Hepatocyte (in vitro differentiated cells): Measurements from ENCODE around the gene DCLK2. TPM values are rescaled to one million over a fixed set of nuclear protein-coding genes. Genes with fewer than 3 reads are reported as not detected.
A peak's percentile ranks its signal among the peaks of the same experiment; 100 is the strongest.

Experiments used
- DNase-seq: peaks from one replicate; pipeline ENCODE4 v3.0.0-alpha.2; 2016; ENCODE audit warnings: low spot score
- H2AFZ ChIP-seq: fragments of 200-600 bp; sonication (generic); 2 replicates; pipeline ENCODE4 v1.6.0; 2016; ENCODE audit warnings: antibody characterized with exemption, mild to moderate bottlenecking
- H3K27ac ChIP-seq: fragments of 200-600 bp; sonication (generic); 2 replicates; pipeline ENCODE4 v1.5.1; 2016; ENCODE audit warnings: mild to moderate bottlenecking
- H3K27me3 ChIP-seq: fragments of 200-600 bp; sonication (generic); 2 replicates; pipeline ENCODE4 v1.6.1; 2016
- H3K36me3 ChIP-seq: fragments of 200-600 bp; sonication (generic); replicated peaks from 2 replicates; pipeline ENCODE4 v1.5.1; 2016; ENCODE audit warnings: low read depth; ENCODE audit not compliant: insufficient read depth
- H3K4me1 ChIP-seq: fragments of 200-600 bp; sonication (generic); 2 replicates; pipeline ENCODE4 v1.5.1; 2016; ENCODE audit warnings: mild to moderate bottlenecking, moderate library complexity; ENCODE audit not compliant: insufficient read depth
- H3K4me2 ChIP-seq: fragments of 200-600 bp; sonication (generic); 2 replicates; pipeline ENCODE4 v1.6.0; 2016
- H3K4me3 ChIP-seq: fragments of 200-600 bp; sonication (generic); 2 replicates; pipeline ENCODE4 v1.5.1; 2016; ENCODE audit warnings: mild to moderate bottlenecking
- H3K79me2 ChIP-seq: fragments of 200-600 bp; sonication (generic); 2 replicates; pipeline ENCODE4 v1.6.0; 2017; ENCODE audit warnings: mild to moderate bottlenecking
- H3K9me2 ChIP-seq: fragments of 200-600 bp; sonication (generic); replicated peaks from 2 replicates; pipeline ENCODE4 v1.6.0; 2017; ENCODE audit warnings: mild to moderate bottlenecking; ENCODE audit not compliant: insufficient read depth
- H3K9me3 ChIP-seq: fragments of 200-600 bp; sonication (generic); 2 replicates; pipeline ENCODE4 v1.5.1; 2016; ENCODE audit warnings: low read depth, mild to moderate bottlenecking
- H4K20me1 ChIP-seq: fragments of 200-600 bp; sonication (generic); 2 replicates; pipeline ENCODE4 v1.6.0; 2016; ENCODE audit warnings: mild to moderate bottlenecking; ENCODE audit not compliant: insufficient read depth, poor library complexity, severe bottlenecking
- CTCF ChIP-seq: fragments of 200-600 bp; sonication (generic); IDR thresholded peaks from 2 replicates; pipeline ENCODE4 v1.5.1; 2016; ENCODE audit warnings: antibody characterized with exemption, mild to moderate bottlenecking; ENCODE audit not compliant: poor library complexity
- EZH2 ChIP-seq: fragments of 200-600 bp; sonication (generic); IDR thresholded peaks from 2 replicates; pipeline ENCODE4 v1.6.1; 2016; ENCODE audit warnings: antibody characterized with exemption, mild to moderate bottlenecking, borderline replicate concordance
- EZH2phosphoT487 ChIP-seq: fragments of 200-600 bp; sonication (generic); IDR thresholded peaks from one replicate; pipeline ENCODE4 v1.6.1; 2018; ENCODE audit warnings: antibody characterized with exemption, mild to moderate bottlenecking, low read depth, moderate library complexity; ENCODE audit not compliant: unreplicated experiment, severe bottlenecking
- WGBS: methylation state at CpG from one replicate; pipeline ENCODE4 v1.1.6; 2016; ENCODE audit warnings: low lambda C conversion rate; ENCODE audit errors: missing lambda C conversion rate; 5-methylcytosine and 5-hydroxymethylcytosine counted together
- polyA plus RNA-seq: library from polyadenylated mRNA; unstranded; fragments of >200 nt; fragmentation: Nextera tagmentation; extraction: Ambion mirVana; gene quantifications from 2 replicates; pipeline ENCODE4 v1.2.1, GENCODE V29; 2016
- total RNA-seq: library from RNA; depleted of rRNA; stranded (reverse); fragments of >200 nt; gene quantifications from 2 replicates; pipeline ENCODE4 v1.2.3, GENCODE V29; 2014

Gene DCLK2
- total and polyA plus RNA-seq, 2 experiments from 2014 or later, result 1.5 to 2.8 TPM

DNA sequence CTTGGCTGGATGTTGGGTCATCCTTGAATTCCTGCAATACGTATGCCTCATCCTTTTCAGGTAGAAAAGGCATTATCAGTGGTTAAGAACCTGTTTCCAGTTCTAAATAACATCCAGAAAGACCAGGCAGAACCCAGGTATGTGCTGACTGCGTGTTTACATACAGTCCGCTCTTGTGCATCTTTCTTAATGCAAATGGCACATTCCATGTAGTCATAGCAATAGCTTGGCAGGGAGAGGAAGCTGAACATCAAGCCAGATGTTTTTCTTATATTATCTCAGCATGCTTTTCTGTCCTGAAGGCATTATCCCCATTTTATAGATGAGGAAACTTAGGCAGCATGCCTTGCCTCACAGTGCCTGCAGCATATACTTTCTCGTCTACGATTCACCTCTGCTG lies 2.1 kb downstream of the DCLK2 start:
- no peak for DNase-seq
- Histone ChIP-seq H3K79me2 (no peaks in the 10 kb centered on the region), H3K9me2 (no peaks in the 10 kb centered on the region), H3K27me3 (peaks cover 5% of the 10 kb centered on the region), H3K36me3 (no peaks in the 10 kb centered on the region), H3K4me3 (no peak overlapping the region), H3K4me2 (peak overlapping the region; percentile 99), H2AFZ (no peak overlapping the region), H3K4me1 (peaks cover 5% of the 10 kb centered on the region), H3K9me3 (no peaks in the 10 kb centered on the region), H3K27ac (no peak overlapping the region), H4K20me1 (no peaks in the 10 kb centered on the region)
- 73% methylated on average over 5 of the region's 5 CpGs for WGBS
- TF ChIP-seq CTCF, result no peak
- no peak for TF ChIP-seq EZH2phosphoT487
- TF ChIP-seq EZH2, result no peak

DNA sequence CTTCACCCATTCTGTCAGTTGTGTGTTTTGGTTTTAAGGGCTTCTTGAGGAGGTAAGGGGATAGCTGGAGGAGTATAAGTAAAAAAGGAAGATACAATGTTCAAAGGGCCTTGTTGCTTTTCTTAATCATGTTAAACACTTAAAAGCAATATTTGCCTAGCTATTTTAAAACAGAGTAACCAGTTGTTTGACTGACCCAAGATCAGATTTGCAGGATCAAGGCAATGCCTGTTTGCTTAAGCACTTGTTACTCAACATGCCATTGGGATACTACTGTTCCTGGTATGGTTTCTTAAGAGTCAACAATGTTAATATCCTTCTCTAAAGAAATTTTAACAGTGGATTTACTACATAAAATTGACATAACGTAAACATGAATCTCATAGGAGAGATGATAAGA lies 2.6 kb downstream of the DCLK2 start:
- no peaks in the 10 kb centered on the region for H4K20me1 ChIP-seq
- H2AFZ ChIP-seq, result no peak overlapping the region
- TF ChIP-seq EZH2 (no peak), CTCF (no peak), EZH2phosphoT487 (no peak)
- DNase-seq, result no peak
- H3K27ac ChIP-seq, result no peak overlapping the region
- H3K27me3 ChIP-seq, result peaks cover 5% of the 10 kb centered on the region
- H3K4me3 ChIP-seq, result no peak overlapping the region
- no peaks in the 10 kb centered on the region for H3K36me3 ChIP-seq
- H3K4me1 ChIP-seq, result peaks cover 5% of the 10 kb centered on the region
- WGBS, result 58% methylated on average over 1 of the region's 1 CpG
- no peaks in the 10 kb centered on the region for H3K9me3 ChIP-seq
- peak overlapping the region; percentile 99 for H3K4me2 ChIP-seq
- no peaks in the 10 kb centered on the region for H3K9me2 ChIP-seq
- no peaks in the 10 kb centered on the region for H3K79me2 ChIP-seq

GRCh38 chr4:150082241-150082640 lies 4.0 kb downstream of the DCLK2 start:
- no peak for TF ChIP-seq CTCF
- TF ChIP-seq EZH2phosphoT487, result no peak
- TF ChIP-seq EZH2, result no peak
- Histone ChIP-seq H3K79me2 (no peaks in the 10 kb centered on the region), H3K9me3 (no peaks in the 10 kb centered on the region), H3K4me2 (no peak overlapping the region), H3K27me3 (peaks cover 3% of the 10 kb centered on the region), H3K4me3 (no peak overlapping the region), H2AFZ (no peak overlapping the region), H4K20me1 (no peaks in the 10 kb centered on the region), H3K9me2 (no peaks in the 10 kb centered on the region), H3K27ac (no peak overlapping the region), H3K4me1 (peaks cover 5% of the 10 kb centered on the region), H3K36me3 (no peaks in the 10 kb centered on the region)
- DNase-seq, result no peak
- WGBS, result 47% methylated on average over 1 of the region's 1 CpG

DNA sequence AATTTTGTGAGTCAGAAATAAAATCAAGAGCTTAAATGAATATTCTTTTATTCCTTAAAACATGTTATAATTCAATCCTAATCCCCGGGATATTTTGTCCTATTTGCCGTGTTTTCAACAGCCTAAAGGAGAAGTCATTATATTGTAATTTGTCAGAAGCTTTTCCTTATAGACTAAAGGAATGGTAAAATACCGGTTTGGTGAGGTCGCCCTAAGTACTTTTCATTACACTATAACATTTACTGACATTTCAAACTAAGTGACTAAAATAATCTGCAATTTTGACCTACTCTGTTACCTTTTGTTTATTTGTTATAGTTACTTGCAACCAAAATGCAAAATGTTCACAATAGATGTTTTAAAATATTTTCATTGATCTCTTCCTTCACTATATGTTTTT lies 8.8 kb downstream of the DCLK2 start:
- WGBS, result 65% methylated on average over 4 of the region's 4 CpGs
- no peak for TF ChIP-seq EZH2
- TF ChIP-seq EZH2phosphoT487, result no peak
- no peak for TF ChIP-seq CTCF
- Histone ChIP-seq H3K27ac (peak overlapping the region; percentile 8), H3K9me3 (no peaks in the 10 kb centered on the region), H3K36me3 (no peaks in the 10 kb centered on the region), H2AFZ (no peak overlapping the region), H3K79me2 (no peaks in the 10 kb centered on the region), H3K4me3 (no peak overlapping the region), H3K9me2 (no peaks in the 10 kb centered on the region), H3K4me1 (no peaks in the 10 kb centered on the region), H3K27me3 (no peaks in the 10 kb centered on the region), H4K20me1 (no peaks in the 10 kb centered on the region), H3K4me2 (no peak overlapping the region)
- no peak for DNase-seq
